Regular cardiac myocyte (primary cell): Measurements from ENCODE around the gene MCEE. TPM values are rescaled to one million over a fixed set of nuclear protein-coding genes. Genes with fewer than 3 reads are reported as not detected.

ENCODE experiments used
- total RNA-seq: library from RNA; depleted of rRNA; stranded (reverse); fragments of >200 nt; gene quantifications from 2 replicates; pipeline ENCODE4 v1.2.3, GENCODE V29; 2014

MCEE gene
- total RNA-seq = 16.5 and 23.1 TPM in 2 replicates

DNA sequence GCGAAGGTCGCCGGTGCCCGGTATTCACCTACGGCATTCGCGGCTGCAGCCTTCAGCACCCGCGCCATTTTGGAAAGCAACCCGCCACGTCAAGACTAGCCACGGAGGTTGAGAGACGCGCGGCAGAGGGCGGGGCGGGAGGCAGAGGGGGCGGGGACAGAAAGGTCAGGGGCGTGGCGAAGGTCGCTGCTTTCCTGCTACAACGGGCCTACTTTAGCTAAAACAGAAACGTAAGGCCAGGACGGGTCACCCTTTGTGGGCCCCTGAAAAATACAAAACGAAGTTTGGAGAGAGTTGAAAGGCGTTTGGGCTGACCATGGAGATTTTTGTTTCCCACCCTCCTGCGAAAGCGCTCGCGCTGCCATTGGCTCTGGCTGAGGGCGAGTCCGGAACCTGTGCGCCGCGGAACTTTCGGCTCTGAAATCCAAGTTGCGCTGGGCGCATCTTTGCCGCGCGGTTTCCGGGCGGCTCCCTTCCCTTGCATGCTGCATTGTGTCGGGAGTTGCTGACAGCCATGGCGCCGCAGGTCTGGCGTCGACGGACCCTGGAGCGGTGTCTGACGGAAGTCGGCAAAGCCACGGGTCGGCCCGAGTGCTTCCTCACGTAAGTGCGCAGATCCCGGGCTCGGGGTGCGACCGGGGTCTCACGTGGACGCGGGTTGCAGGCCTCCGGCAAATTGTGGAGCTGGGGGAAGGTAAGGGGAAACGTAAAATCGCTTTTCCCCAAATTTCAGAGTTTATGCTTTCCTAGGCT is at the start of gene MCEE, which contains the start of gene MPHOSPH10:
MCEE (minus strand) TSS at position 78 of the 753 bp plus-strand sequence; CDS start at position 68, 10 bp downstream.
MPHOSPH10 (plus strand) TSS at position 483 of the 753 bp plus-strand sequence; CDS start at position 515, 32 bp downstream.

GRCh38 chr2:71068218-71069035 is 61.6 kb downstream of the MCEE start, which contains the start of gene NAGK:
Gene NAGK (plus strand): TSS chr2:71068648. CDS start chr2:71068684, 36 bp downstream.

Other genes with a start within 250 kb of the MCEE start
- 2.5 and 2.8 TPM in 2 replicates for gene VAX2, start 229.7 kb downstream of the MCEE start, total RNA-seq
- 0.38 and 1.7 TPM in 2 replicates for gene ATP6V1B1, start 194.3 kb downstream of the MCEE start, total RNA-seq
- 0.28 and 0.38 TPM in 2 replicates for gene ANKRD53, start 151.6 kb downstream of the MCEE start, total RNA-seq
- 31.9 and 33.5 TPM in 2 replicates for gene TEX261, start 135.4 kb downstream of the MCEE start, total RNA-seq
- gene NAGK, start 61.6 kb downstream of the MCEE start, total RNA-seq = 44.0 and 167 TPM in 2 replicates
- gene MPHOSPH10, start 405 bp upstream of the MCEE start, total RNA-seq = 19.2 and 33.2 TPM in 2 replicates
- gene PAIP2B, start 96.9 kb upstream of the MCEE start, total RNA-seq = 0.58 and 1.1 TPM in 2 replicates
- gene ZNF638, start 201.6 kb upstream of the MCEE start, total RNA-seq = 81.9 and 154 TPM in 2 replicates